Adrenal gland (tissue), 12 donors: ENCODE results near the gene TMEM89. TPM values are rescaled to one million over a fixed set of nuclear protein-coding genes. Genes with fewer than 3 reads are reported as not detected.

Source experiments
- DNase-seq, 7 donors: peaks; one replicate each; pipeline ENCODE4 v3.0.0-alpha.2; 2019 to 2020
- H3K27ac ChIP-seq, 5 donors: fragments of 200-600 bp; sonication (generic) in 4 of 5; 1 replicate in 3 of 5; 2 replicates in 2 of 5; pipeline versions ENCODE4 v1.5.1 to v1.8.0; 2016 to 2020; ENCODE audit warnings: mild to moderate bottlenecking in 1 of 5
- H3K27me3 ChIP-seq: fragments of 200-600 bp; 2 replicates; pipeline ENCODE4 v1.8.0; 2021
- H3K36me3 ChIP-seq, 2 donors: fragments of 200-600 bp; replicated peaks in 1 of 2; 1 replicate in 1 of 2; 2 replicates in 1 of 2; pipeline versions ENCODE4 v1.5.1 to v1.8.0; 2018 to 2022
- H3K4me1 ChIP-seq, 2 donors: fragments of 200-600 bp; replicated peaks in 1 of 2; 1 replicate in 1 of 2; 2 replicates in 1 of 2; pipeline versions ENCODE4 v1.5.1 to v1.8.0; 2018 to 2021
- H3K4me3 ChIP-seq, 4 donors: fragments of 200-600 bp; sonication (generic) in 3 of 4; one replicate each; pipeline ENCODE4 v1.5.1; 2016 to 2018
- H3K9me3 ChIP-seq, 3 donors: fragments of 200-600 bp; sonication (generic) in 1 of 3; replicated peaks in 1 of 3; 1 replicate in 2 of 3; 2 replicates in 1 of 3; pipeline versions ENCODE4 v1.5.1 to v1.8.0; 2016 to 2021
- CTCF ChIP-seq, 6 experiments: fragments of 450-650 bp in 4 of 6; fragments of 200-600 bp in 2 of 6; sonication (generic) in 1 of 6; IDR thresholded peaks; 1 replicate in 5 of 6; 2 replicates in 1 of 6; pipeline versions ENCODE4 v1.5.1 to v1.8.0; 2016 to 2021; ENCODE audit warnings: antibody characterized with exemption in 6 of 6, mild to moderate bottlenecking in 2 of 6, moderate library complexity in 1 of 6
- POLR2A ChIP-seq, 2 donors: fragments of 450-650 bp; IDR thresholded peaks; one replicate each; pipeline ENCODE4 v1.6.1; 2017; ENCODE audit warnings: antibody characterized with exemption in 2 of 2, mild to moderate bottlenecking in 2 of 2, moderate library complexity in 1 of 2
- WGBS, 4 donors: extraction: QIAGEN DNeasy Blood & Tissue Kit in 2 of 4; methylation state at CpG; one replicate each; pipeline versions ENCODE4 v1.1.5 to v1.1.7; 2013 to 2017; 5-methylcytosine and 5-hydroxymethylcytosine counted together
- intact Hi-C, 2 donors: fragments of 100-400 bp; cut with DNase I; formaldehyde crosslinking; loops; one replicate each; pipeline versions ENCODE4 v1.14.1 to v1.15.0; 2022 to 2023
- polyA plus RNA-seq, 3 donors: library from polyadenylated mRNA; stranded (reverse); fragments of 200-250 nt in 2 of 3; fragments of 350-450 nt in 1 of 3; fragmentation: Illumina TruSeq in 1 of 3; extraction: RNeasy Lipid Tissue Mini Kit (QIAGEN cat#74804) in 1 of 3; gene quantifications; one replicate each; pipeline ENCODE4 v1.2.3, GENCODE V29; 2013 to 2014
- total RNA-seq, 9 donors: library from RNA; depleted of rRNA in 4 of 9; stranded (reverse); fragments of >200 nt in 4 of 9; fragments of 120-200 nt in 1 of 9; fragmentation: NEBNext Ultra II Directional in 1 of 9; extraction: Animal tissue kit (Norgen Biotek cat#: 25700) in 1 of 9; gene quantifications; one replicate each; pipeline versions ENCODE4 v1.1.0 to v1.2.4, GENCODE V29; 2013 to 2023
- donor health status: healthy with polysubstance abuse.
- donor health status: Bipolar disorder and iron deficiency.
- donor health status: DM: yes; HTN: yes; CAD: no.
- donor health status: DM: no; HTN: no; CAD: no.
- donor health status: DM: no; HTN: no; CAD: no.
- donor health status: DM: yes; HTN: yes; CAD: no.

The TMEM89 gene
- total and polyA plus RNA-seq, 12 donors = not detected

- Histone ChIP-seq H3K27ac (peak overlapping the region in 1 of 5 donors; percentile 77), H3K4me1 (peaks cover 8 to 12% of the 10 kb centered on the region in 2 donors), H3K36me3 (peaks cover 0 to 37% of the 10 kb centered on the region in 2 donors), H3K27me3 (no peaks in the 10 kb centered on the region), H3K9me3 (no peaks in the 10 kb centered on the region), H3K4me3 (no peak overlapping the region)
- intact Hi-C loops = no loop called here
- 75 to 85% (median 79%) methylated on average over 6 to 8 of the region's 8 CpGs for WGBS, 4 donors
- TF ChIP-seq CTCF (IDR thresholded peaks at IDR 0.05) = no peak
- no peak for TF ChIP-seq POLR2A (IDR thresholded peaks at IDR 0.05)
- no peak for DNase-seq
Observed at GRCh38 chr3:48596676-48597407, 24.7 kb downstream of the TMEM89 start.

- Histone ChIP-seq H3K27me3 (no peaks in the 10 kb centered on the region), H3K9me3 (no peaks in the 10 kb centered on the region), H3K4me3 (no peak overlapping the region), H3K27ac (no peak overlapping the region), H3K4me1 (peaks cover 8 to 12% of the 10 kb centered on the region in 2 donors), H3K36me3 (peaks cover 0 to 30% of the 10 kb centered on the region in 2 donors)
- TF ChIP-seq CTCF (IDR thresholded peaks at IDR 0.05) (no peak), POLR2A (IDR thresholded peaks at IDR 0.05) (no peak)
- intact Hi-C loops = no loop called here
- 79 to 97% (median 85%) methylated on average over 4 to 5 of the region's 5 CpGs for WGBS, 4 donors
- no peak for DNase-seq
Observed at GRCh38 chr3:48596157-48596556, 25.4 kb downstream of the TMEM89 start.

- Histone ChIP-seq H3K4me1 (peaks cover 8 to 12% of the 10 kb centered on the region in 2 donors), H3K9me3 (no peaks in the 10 kb centered on the region), H3K27me3 (no peaks in the 10 kb centered on the region), H3K27ac (peak overlapping the region in 1 of 5 donors; percentile 13), H3K36me3 (peaks cover 0 to 25% of the 10 kb centered on the region in 2 donors), H3K4me3 (peak overlapping the region in 1 of 4 donors; percentile 43)
- TF ChIP-seq POLR2A (IDR thresholded peaks at IDR 0.05) (no peak), CTCF (IDR thresholded peaks at IDR 0.05) (no peak)
- peak; percentile 51 to 81 (median 64) for DNase-seq
- WGBS, 4 donors = 28 to 54% (median 36%) methylated on average over 5 to 10 of the region's 10 CpGs
- intact Hi-C loops = no loop called here
Observed at GRCh38 chr3:48595526-48596121, 25.9 kb downstream of the TMEM89 start.

GRCh38 chr3:48595075-48595525 lies 26.5 kb downstream of the TMEM89 start, which contains the start of gene COL7A1:
TSS of gene COL7A1 (minus strand) at chr3:48595329. CDS start at chr3:48595159, 170 bp downstream.
- H3K36me3 ChIP-seq = peaks cover 0 to 19% of the 10 kb centered on the region in 2 donors
- peak within 1 kb of the TSS in 1 of 4 donors; percentile 43 for H3K4me3 ChIP-seq
- no peaks in the 10 kb centered on the region for H3K9me3 ChIP-seq
- peaks cover 8 to 12% of the 10 kb centered on the region in 2 donors for H3K4me1 ChIP-seq
- peak within 1 kb of the TSS in 1 of 5 donors; percentile 13 for H3K27ac ChIP-seq
- WGBS, 4 donors = 0 to 8% (median 3%) methylated on average over 5 to 35 of the region's 35 CpGs
- TF ChIP-seq POLR2A (IDR thresholded peaks at IDR 0.05) = no peak
- no peak for TF ChIP-seq CTCF (IDR thresholded peaks at IDR 0.05)
- H3K27me3 ChIP-seq = no peaks in the 10 kb centered on the region
- no peak for DNase-seq
- intact Hi-C loops = no loop called here
